ENCODE data around the gene MILR1.

The MILR1 gene

DNA sequence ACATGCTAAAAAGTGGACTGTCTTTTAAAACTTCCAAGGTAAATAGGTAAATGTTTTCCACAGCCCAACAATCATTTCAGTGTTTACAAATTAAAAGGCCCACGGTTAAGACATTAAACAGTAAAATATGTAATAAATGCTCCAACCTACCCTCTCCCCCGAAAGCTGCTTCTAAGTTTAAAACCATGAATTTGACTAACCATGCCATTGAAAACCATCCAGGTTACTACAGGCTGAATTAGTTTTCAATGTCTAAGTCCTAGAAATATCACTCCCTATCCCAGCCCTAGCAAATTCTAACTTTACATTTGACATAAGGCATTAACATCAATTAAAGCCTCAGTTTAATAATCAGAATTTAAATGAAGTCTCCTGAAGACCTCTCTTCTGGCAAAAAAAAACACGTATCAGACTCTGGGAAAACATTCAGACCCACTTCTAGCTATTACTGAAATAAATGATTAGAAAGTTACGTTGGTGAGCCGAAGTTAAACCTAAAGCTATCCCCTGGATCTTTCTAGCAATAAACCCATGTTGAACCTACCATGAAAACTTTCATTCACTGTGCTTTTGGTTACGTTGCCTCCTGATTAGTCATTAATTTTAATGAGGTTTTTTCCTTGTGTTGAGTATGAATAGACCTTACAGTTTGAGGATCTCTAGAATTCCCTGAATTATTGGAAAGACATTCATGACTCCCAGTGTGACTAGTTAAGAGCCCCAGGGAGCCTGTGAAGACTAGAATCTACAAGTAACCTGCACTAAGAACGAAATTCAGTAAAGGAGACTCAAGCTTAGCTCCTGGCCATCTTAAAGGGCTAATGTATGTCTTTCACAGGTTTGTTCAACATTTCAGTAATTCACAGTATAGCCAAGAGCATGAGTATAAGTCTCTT is 49.6 kb downstream of the MILR1 start:
- no peak for TF ChIP-seq ZNF274 (IDR thresholded peaks at IDR 0.05; ENCODE audit: low read depth, low read length)
- H3K4me3 ChIP-seq (ENCODE audit: low read length) = no peak overlapping the region

DNA sequence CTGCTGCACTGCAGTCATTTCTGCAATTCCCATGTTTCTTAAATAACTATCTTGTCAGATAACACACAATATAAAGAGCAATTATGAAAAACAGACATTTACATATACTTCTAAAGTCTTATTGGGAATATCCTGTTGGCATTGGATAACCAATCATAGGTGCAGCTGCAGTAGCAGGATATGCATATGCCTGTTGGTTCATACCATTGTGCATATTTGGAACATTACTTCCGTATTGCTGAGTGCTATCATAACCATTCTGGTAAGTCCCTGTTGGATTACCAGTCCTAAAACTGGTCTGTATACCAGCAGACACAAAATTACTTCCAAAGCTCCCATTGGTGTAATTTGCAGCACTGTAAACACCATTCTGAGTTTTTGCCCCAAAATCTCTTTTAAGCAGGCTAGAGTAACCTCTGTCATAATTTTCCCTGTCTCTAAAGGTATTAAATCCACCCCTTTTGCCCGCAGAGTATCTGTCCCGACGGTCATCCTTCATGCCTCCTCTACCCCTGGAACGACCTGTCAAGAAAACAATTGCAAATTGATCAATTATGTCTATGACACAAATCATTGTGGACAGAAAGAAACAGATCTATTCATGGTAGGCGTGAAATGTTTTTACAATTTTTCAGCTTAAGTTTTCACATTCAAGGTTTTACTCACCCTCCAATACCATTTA is 51.0 kb downstream of the MILR1 start:
- H3K4me3 ChIP-seq (ENCODE audit: low read length) = no peak overlapping the region
- TF ChIP-seq ZNF274 (IDR thresholded peaks at IDR 0.05; ENCODE audit: low read depth, low read length) = no peak

DNA sequence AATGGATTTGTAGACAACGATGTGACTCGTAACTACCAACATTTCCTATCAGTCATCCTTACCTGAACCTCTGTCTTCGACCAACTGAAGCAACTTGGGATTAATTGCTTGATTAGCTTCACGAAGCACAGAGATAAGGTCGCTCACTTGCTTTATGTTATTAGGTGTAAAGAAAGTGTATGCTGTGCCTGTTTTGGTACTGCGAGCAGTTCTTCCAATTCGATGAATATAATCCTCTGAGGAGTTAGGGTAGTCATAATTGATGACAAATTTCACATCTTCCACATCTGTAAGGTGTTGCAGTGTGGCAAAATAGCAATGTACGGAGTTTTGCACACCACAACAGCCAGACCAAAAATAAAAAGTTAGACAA is 51.6 kb downstream of the MILR1 start:
- no peak for TF ChIP-seq ZNF274 (IDR thresholded peaks at IDR 0.05; ENCODE audit: low read depth, low read length)
- H3K4me3 ChIP-seq (ENCODE audit: low read length) = no peak overlapping the region

DNA sequence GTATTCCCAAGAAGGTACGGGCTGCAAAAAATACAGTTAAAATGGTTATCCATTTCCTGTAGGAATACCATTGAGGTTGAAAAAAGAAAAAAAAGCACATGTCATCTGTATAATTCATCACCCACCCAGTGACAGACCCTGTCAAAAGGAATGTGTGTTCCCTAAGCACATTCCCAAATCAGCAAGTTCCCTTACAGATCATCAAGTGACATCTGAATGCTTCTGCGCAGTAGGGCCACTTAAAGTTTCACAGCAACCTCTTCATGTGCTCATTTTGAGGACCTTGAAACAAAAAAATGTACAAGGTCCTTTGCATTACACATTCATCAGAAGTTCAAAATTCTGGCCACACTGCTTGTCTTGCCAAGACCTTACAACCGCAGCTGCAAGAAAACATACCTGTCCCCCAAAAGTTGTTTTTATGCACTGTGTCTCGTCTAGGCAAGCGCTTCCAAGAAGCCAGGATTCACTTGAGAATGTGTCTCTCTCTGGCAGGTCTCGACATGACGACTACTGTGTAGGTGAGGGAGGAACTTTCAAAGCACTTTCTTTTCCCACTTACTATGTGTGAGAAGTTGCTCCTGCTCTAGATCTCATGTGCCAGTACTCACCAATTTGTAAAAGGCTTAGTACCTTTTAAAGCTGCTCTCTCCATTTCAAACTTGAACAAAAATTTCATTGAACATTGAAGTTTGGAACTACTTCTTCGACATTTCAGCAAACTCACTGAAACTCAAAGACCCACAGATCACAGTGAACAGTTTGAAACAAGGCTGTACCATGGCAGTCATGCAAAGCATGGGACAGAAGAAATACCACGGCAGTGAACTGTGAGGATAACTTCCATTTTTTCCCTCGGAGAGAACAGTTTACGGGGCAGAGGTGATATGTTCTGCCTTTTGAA is 52.2 kb downstream of the MILR1 start:
- no peak overlapping the region for H3K4me3 ChIP-seq (ENCODE audit: low read length)
- no peak for TF ChIP-seq ZNF274 (IDR thresholded peaks at IDR 0.05; ENCODE audit: low read depth, low read length)

DNA sequence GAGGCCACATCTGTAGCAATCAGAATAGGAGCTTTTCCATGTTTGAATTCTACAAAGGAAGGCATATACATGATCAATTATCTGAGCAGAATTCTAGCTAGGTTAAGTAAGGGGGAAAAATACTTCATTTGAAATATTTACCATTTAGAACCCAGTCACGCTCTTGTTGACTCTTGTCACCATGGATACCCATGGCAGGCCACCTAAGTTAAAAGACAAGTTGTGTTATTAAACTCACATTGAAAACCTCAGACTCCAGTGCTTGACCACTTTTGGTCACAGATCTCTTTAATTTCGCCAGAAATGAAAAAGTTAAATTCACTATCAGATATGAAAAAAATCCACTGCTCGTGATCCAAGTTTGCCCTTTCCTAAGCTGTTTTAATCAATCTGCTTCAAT is 53.1 kb downstream of the MILR1 start:
- H3K4me3 ChIP-seq (ENCODE audit: low read length) = no peak overlapping the region
- TF ChIP-seq ZNF274 (IDR thresholded peaks at IDR 0.05; ENCODE audit: low read depth, low read length) = no peak

DNA sequence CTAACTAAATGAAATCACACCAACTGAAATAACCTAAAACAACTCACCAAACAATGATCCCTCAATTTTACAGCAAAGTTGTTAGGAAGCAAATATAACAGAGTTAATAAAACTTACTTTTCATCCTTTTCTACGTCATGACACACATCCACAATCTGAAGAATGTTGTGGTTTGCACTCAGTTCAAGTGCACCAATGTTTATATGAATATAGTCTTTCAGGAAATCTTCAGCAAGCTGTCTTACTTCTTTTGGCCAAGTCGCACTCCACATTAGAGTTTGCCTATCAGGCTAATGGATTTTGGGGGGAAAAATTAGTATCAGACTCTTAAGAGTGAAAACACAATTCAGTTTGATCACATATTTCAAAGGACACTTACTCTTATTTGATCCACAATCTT is 53.9 kb downstream of the MILR1 start:
- TF ChIP-seq ZNF274 (IDR thresholded peaks at IDR 0.05; ENCODE audit: low read depth, low read length) = no peak

DNA sequence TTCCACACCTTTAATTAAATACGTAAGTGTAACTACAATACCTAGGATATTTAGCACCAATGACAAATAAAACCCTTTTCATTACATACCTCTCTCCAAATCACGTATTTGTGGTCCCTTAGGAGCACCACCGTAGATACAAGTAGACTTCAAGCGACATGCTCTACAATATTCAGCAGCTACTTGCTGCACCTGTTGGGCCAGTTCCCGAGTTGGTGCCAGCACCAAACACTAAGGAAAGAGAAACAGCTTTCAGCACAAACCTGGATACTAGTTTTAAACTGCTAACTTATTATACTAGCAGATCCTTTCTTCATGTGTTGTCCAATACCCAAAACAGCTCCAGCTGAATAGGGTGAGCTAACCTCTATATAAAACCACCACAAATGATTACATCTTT is 54.4 kb downstream of the MILR1 start:
- no peak overlapping the region for H3K4me3 ChIP-seq (ENCODE audit: low read length)
- TF ChIP-seq ZNF274 (IDR thresholded peaks at IDR 0.05; ENCODE audit: low read depth, low read length) = no peak

More for the DNA sequence above, 53.9 kb downstream of the MILR1 start:
- no peak overlapping the region for H3K4me3 ChIP-seq (ENCODE audit: low read length)

DNA sequence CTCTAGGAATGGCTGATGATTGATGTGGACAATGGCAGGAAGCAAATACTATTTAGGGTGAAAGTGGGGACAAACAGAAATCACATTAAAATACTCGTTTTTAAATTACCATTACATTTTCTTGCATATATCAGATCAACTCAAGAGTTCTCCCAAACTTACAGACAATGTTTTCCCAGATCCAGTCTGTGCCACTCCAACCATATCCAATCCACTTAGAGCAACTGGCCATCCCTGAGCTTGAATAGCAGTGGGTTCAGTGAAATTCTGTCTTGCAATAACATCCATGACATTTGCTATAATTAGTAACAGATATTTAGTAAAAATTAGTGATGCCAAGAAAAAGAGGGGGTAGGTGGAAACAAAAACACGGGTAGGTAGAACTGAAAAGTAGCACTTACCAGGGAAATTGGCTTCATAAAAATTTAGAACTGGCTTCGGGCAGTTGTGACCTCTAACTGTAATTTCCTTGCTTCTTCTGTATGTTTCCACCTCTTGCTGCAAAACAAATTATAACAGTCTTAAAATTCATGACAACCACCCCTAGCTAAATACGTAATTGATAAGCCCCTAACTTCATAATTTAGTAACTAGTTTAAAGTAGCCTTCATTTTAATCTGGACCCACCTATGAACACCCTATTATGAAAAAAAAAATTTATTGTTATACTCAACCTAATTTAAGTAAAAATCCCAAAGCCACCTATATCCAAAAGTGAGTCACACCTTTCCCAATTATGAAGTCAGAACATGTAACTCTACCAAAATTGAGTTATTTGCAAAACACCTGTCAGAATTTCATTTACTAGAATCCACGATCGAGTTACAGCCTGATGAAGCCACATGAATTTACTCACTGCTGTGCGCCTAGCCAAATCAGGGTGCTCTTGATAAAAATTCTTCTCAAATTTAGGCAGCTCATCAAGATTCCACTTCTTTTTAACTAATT is 55.2 kb downstream of the MILR1 start:
- H3K4me3 ChIP-seq (ENCODE audit: low read length) = peak overlapping the region; percentile 95
- no peak for TF ChIP-seq ZNF274 (IDR thresholded peaks at IDR 0.05; ENCODE audit: low read depth, low read length)

DNA sequence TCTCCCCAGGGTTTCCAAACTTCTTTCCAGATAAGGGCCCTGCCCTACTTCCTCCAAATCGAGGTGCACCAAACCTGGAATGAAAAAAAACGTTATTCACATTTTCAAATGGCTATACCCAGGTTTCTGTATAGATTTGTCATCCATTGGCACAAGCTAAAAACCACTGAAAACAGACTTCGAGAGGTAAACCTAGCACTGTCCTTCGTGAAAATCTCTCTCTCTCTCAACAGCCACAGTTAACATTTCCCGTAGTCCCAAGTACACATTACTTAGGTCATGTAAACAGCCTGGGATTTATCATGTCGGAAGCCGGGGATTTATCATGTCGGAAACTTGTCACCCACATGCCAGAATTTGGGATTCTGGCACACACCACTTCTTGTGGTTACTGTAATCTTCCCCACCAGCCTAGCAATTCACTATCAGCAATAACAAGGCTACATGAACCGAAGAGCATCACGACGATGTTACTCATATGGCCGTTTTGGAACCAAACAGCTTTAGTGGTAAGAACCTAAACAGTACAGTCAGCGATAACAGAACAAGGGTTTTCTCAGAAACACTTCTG is 55.9 kb downstream of the MILR1 start:
- TF ChIP-seq ZNF274 (IDR thresholded peaks at IDR 0.05; ENCODE audit: low read depth, low read length) = no peak

DNA sequence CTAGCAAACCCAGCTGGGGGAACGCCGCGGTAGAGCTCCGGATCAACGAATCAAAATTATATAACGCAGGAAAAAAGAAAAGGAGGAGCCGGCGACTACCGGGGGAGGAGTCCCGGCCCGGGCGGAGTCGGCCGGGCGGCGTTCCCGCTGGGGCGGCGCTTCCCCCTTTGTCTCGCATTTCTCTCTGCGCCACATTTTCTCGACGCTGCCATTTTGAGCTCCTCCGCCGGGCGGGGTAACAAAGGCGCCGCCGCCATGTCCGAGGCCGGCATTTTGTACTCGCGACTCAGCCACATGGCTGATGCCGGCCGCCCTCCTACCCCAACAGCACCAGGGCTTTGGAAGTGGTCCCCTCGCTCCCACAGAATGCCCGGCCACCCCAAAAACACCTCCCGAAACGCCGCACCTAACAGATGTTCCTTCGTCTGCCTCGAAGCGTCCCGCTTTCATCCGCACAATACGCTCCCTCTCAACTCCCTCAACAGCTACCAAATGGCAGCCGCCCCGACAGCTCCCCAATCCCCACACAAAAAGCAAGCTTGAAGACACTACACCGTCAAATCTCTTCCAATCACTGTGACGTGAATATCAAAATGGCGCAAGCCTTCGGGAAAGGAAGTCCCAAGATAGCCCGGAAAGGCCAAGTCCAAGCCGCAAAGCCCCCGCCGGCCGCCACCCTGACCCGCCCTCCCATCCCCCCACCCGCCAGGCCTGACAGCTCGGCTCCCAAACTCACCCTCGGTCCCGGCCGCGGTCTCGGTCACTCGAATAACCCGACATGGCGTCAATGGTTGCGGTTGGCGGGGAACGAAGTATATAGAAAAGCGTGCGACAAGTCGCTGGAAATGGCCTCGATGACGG is 56.7 kb downstream of the MILR1 start:
- peak overlapping the region; percentile 95 for H3K4me3 ChIP-seq (ENCODE audit: low read length)
- no peak for TF ChIP-seq ZNF274 (IDR thresholded peaks at IDR 0.05; ENCODE audit: low read depth, low read length)

More for the DNA sequence above, 55.9 kb downstream of the MILR1 start:
- peak overlapping the region; percentile 95 for H3K4me3 ChIP-seq (ENCODE audit: low read length)

DNA sequence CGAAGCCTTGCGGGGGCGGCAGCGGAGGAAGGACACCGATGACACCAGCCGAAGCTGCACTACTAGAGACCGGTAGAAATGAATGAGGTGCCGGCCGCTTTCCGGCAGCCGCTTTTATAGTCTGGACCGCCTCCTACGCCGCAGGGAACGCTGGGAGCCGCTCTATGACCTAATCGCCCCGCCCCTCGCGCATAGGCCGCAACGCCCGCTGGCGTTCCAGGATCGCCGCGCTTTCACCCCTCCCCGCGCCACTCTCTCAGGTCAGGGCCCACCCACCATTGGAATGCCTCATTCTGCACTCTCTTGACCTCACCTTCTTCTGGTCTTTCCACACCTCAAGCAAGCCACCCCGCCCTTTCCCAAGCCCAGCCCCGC is 57.3 kb downstream of the MILR1 start, which contains the start of gene DDX5:
TSS of gene DDX5 (minus strand) at position 89 of the 375 bp plus-strand sequence. CDS start 170 bp downstream, outside the sequence.
- TF ChIP-seq ZNF274 (IDR thresholded peaks at IDR 0.05; ENCODE audit: low read depth, low read length) = no peak

More for the DNA sequence above, 57.3 kb downstream of the MILR1 start, which contains the start of gene DDX5:
- peak within 1 kb of the TSS; percentile 95 for H3K4me3 ChIP-seq (ENCODE audit: low read length)
